ENCODE data around the gene NMT1.

DNA sequence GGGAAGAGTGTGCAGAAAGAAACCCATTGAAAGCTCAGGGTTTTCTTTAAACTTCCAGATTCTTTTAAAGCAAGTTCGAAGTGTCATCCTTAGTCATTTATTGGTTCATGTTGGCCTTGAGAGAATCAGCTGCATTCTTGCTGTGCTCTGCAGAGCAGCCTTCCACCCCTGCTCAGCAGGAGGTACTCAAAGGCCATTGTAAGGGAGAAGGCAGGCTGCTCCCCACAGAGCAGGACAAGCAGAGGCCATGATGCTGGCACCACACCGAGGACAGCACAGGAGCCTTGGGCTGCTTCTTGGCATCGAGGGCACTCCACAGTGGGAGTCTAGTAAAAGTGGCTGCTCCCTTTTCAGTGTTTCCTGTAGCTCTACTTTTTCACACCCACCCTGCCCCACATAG is 29.6 kb downstream of the NMT1 start:
- TF ChIP-seq, protein P1, sequence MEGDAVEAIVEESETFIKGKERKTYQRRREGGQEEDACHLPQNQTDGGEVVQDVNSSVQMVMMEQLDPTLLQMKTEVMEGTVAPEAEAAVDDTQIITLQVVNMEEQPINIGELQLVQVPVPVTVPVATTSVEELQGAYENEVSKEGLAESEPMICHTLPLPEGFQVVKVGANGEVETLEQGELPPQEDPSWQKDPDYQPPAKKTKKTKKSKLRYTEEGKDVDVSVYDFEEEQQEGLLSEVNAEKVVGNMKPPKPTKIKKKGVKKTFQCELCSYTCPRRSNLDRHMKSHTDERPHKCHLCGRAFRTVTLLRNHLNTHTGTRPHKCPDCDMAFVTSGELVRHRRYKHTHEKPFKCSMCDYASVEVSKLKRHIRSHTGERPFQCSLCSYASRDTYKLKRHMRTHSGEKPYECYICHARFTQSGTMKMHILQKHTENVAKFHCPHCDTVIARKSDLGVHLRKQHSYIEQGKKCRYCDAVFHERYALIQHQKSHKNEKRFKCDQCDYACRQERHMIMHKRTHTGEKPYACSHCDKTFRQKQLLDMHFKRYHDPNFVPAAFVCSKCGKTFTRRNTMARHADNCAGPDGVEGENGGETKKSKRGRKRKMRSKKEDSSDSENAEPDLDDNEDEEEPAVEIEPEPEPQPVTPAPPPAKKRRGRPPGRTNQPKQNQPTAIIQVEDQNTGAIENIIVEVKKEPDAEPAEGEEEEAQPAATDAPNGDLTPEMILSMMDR (IDR thresholded peaks at IDR 0.05), result no peak
- TF ChIP-seq POLR2A (IDR thresholded peaks at IDR 0.05), result no peak
